ENCODE results near the gene DHRS7C.
A peak's percentile ranks its signal among the peaks of the same experiment; 100 is the strongest.

Gene DHRS7C

GRCh38 chr17:9765322-9765721 is 26.1 kb downstream of the DHRS7C start:
- ChIA-PET CTCF (interaction anchor here (0.6 kb wide), 1 partner anchor 27 kb away, joined by 4 read pairs; no protein-coding TSS in a partner anchor), POLR2A (ENCODE audit: low non-redundant PET) (no interaction called here)
- no peak for DNase-seq (ENCODE audit: low spot score)
- TF ChIP-seq CTCF (conservative IDR thresholded peaks at IDR 0.05; ENCODE audit: low read depth): no peak
- H3K27ac ChIP-seq: no peak overlapping the region

DNA sequence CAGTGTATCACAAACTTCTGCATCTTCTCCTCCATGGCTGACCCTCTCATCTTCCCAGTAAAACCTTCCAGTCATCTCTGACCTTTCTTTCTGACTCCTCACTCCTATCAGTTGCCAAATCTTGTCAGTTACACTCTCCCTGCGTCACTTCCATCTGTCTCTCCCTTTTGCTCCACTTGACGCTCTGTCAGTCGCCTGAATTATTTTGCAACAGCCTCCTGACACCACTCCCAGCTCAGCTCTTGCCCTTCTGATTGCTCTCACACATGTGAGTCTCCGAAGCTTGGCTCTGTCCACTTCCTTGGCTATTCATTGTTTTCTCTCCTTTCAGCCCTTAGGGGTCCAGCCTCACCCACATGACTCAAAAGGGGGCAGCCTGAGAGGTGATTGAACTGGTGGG is 27.7 kb downstream of the DHRS7C start:
- POLR2A ChIA-PET (ENCODE audit: low non-redundant PET): no interaction called here
- CTCF ChIA-PET: no interaction called here
- no peak for DNase-seq (ENCODE audit: low spot score)
- no peak overlapping the region for H3K27ac ChIP-seq
- no peak for TF ChIP-seq CTCF (conservative IDR thresholded peaks at IDR 0.05; ENCODE audit: low read depth)

DNA sequence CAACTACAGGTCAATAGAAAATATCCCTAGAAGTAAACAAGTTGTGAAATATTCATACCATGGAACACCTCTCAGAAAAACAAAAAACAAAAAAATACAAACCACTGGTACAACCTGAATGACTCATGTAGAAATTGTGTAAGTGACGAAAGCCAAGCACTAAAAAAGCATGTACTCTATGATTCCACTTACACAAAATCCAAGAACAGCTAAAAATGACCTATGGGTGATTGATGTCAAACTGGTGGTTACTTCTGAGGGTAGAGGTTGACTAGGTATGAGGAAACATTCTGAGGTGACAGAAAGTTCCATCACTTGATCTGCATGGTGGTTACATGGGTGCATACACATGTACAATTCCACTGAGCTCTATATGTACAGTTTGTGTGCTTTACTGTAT is 31.1 kb downstream of the DHRS7C start:
- no peak for DNase-seq (ENCODE audit: low spot score)
- no peak for TF ChIP-seq CTCF (conservative IDR thresholded peaks at IDR 0.05; ENCODE audit: low read depth)
- POLR2A ChIA-PET (ENCODE audit: low non-redundant PET): no interaction called here
- H3K27ac ChIP-seq: no peak overlapping the region
- CTCF ChIA-PET: no interaction called here

DNA sequence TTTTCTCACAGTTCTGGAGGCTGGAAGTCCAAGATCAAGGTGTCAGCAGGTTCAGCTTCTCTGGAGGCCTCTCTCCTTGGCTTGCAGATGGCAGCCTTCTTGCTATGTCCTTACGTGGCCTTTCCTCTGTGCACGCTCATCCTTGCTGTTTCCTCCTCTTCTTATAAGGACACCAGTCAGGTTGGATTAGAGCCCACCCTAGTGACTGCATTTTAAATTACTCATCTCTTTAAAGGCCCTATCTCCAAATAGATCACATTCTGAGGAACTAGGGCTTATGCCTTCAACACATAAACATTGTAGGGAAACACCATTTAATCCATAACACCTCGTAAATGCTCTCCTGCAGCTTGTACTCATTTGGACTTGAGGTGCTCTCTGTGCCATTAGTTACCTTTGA is 36.3 kb downstream of the DHRS7C start:
- CTCF ChIA-PET: no interaction called here
- H3K27ac ChIP-seq: no peak overlapping the region
- POLR2A ChIA-PET (ENCODE audit: low non-redundant PET): no interaction called here
- no peak for TF ChIP-seq CTCF (conservative IDR thresholded peaks at IDR 0.05; ENCODE audit: low read depth)
- no peak for DNase-seq (ENCODE audit: low spot score)

GRCh38 chr17:9750524-9750923 is 40.9 kb downstream of the DHRS7C start:
- ChIA-PET POLR2A (ENCODE audit: low non-redundant PET) (no interaction called here), CTCF (interaction anchor here (1.0 kb wide), 1 partner anchor 122 kb away, joined by 3 read pairs; no protein-coding TSS in a partner anchor)
- no peak for DNase-seq (ENCODE audit: low spot score)
- TF ChIP-seq CTCF (conservative IDR thresholded peaks at IDR 0.05; ENCODE audit: low read depth): no peak
- H3K27ac ChIP-seq: no peak overlapping the region

DNA sequence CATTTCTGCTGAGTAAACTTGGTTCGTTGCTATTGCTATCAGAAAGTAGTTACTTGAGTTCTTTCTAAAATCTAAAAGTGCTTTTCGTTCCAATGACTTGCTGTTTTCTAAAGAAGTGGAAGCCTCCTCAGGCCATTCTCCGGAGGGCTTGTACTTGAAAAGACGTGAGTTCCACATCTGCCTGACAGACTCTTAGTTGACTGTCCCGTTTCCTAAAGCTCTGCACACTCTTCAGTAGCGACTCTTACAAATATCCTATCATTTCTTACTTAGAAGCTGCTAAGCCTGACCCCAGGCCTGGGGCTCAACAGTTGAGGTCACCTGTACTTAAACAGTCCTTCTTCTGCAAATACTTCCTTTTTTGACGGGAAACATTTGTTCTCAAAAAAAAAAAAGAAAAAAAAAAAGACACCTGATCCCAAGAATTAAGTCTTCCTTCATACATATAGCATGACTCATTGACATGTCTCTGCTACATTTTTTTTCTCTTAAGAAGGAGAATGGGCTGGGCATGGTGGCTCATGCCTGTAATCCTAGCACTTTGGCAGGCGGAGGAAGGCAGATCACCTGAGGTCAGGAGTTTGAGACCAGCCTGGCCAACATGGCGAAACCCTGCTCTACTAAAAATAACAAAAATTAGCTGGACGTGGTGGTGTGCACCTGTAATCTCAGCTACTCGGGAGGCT is 61.5 kb downstream of the DHRS7C start:
- peak overlapping the region; percentile 32; the same call in 1 of the 2 replicates for H3K27ac ChIP-seq
- DNase-seq (ENCODE audit: low spot score): peak; percentile 75
- CTCF ChIA-PET: interaction anchor here (0.9 to 1.4 kb wide), 2 partner anchors 39 to 87 kb away, joined by 3 to 5 read pairs; no protein-coding TSS in a partner anchor
- TF ChIP-seq CTCF (conservative IDR thresholded peaks at IDR 0.05; ENCODE audit: low read depth): no peak
- POLR2A ChIA-PET (ENCODE audit: low non-redundant PET): no interaction called here
